A549 treated with AZD9567 at 1 μM for 4 hours (cell line): Measurements from ENCODE around the gene ITLN2. TPM values are rescaled to one million over a fixed set of nuclear protein-coding genes. Genes with fewer than 3 reads are reported as not detected.

Source experiments
- total RNA-seq: library from RNA; stranded (reverse); fragments of 200-300 nt; extraction: Qiagen RNA extraction; gene quantifications from 5 replicates; pipeline ENCODE4 v1.2.3, GENCODE V29; 2022; ENCODE audit not compliant: insufficient read depth

Gene ITLN2
- total RNA-seq: 0.21 to 0.57 TPM (median 0.42 TPM) in 4 of 5 replicates, not detected in the other

GRCh38 chr1:160954158-160955104 is at the start of gene ITLN2:
ITLN2 (minus strand) TSS chr1:160954809; CDS start chr1:160954741, 68 bp downstream.

Other genes with a start within 250 kb of the ITLN2 start
- not detected in 5 replicates for gene CD48, start 243.0 kb downstream of the ITLN2 start, total RNA-seq
- gene SLAMF7, start 215.6 kb downstream of the ITLN2 start, total RNA-seq: 1.2 to 3.1 TPM (median 1.8 TPM) in 5 replicates
- 0.06 to 0.13 TPM (median 0.10 TPM) in 4 of 5 replicates, not detected in the other for gene LY9, start 158.6 kb downstream of the ITLN2 start, total RNA-seq
- not detected in 5 replicates for gene CD244, start 91.9 kb downstream of the ITLN2 start, total RNA-seq
- not detected in 5 replicates for gene ITLN1, start 69.6 kb downstream of the ITLN2 start, total RNA-seq
- gene F11R, start 66.3 kb upstream of the ITLN2 start, total RNA-seq: 42.6 to 53.0 TPM (median 51.4 TPM) in 5 replicates
- 0.21 to 0.50 TPM (median 0.36 TPM) in 4 of 5 replicates, not detected in the other for gene TSTD1, start 84.2 kb upstream of the ITLN2 start, total RNA-seq
- 44.7 to 50.9 TPM (median 49.1 TPM) in 5 replicates for gene USF1, start 91.2 kb upstream of the ITLN2 start, total RNA-seq
- gene ARHGAP30, start 115.1 kb upstream of the ITLN2 start, total RNA-seq: 0.05 to 0.11 TPM (median 0.09 TPM) in 4 of 5 replicates, not detected in the other
- 0.82 to 1.6 TPM (median 1.5 TPM) in 5 replicates for gene NECTIN4, start 134.7 kb upstream of the ITLN2 start, total RNA-seq
- gene KLHDC9, start 143.6 kb upstream of the ITLN2 start, total RNA-seq: 1.3 to 3.0 TPM (median 1.7 TPM) in 4 of 5 replicates, not detected in the other
- 104 to 114 TPM (median 107 TPM) in 5 replicates for gene PFDN2, start 163.2 kb upstream of the ITLN2 start, total RNA-seq
- 19.5 to 32.3 TPM (median 30.3 TPM) in 5 replicates for gene NIT1, start 163.3 kb upstream of the ITLN2 start, total RNA-seq
- gene DEDD, start 177.9 kb upstream of the ITLN2 start, total RNA-seq: 26.9 to 31.1 TPM (median 29.9 TPM) in 5 replicates
- gene UFC1, start 199.2 kb upstream of the ITLN2 start, total RNA-seq: 83.6 to 117 TPM (median 85.0 TPM) in 5 replicates
- 20.4 to 25.2 TPM (median 21.7 TPM) in 5 replicates for gene USP21, start 204.7 kb upstream of the ITLN2 start, total RNA-seq
- 13.4 to 18.9 TPM (median 16.2 TPM) in 5 replicates for gene PPOX, start 211.6 kb upstream of the ITLN2 start, total RNA-seq
- gene B4GALT3, start 222.7 kb upstream of the ITLN2 start, total RNA-seq: 20.0 to 28.4 TPM (median 27.3 TPM) in 5 replicates
- gene ADAMTS4, start 244.2 kb upstream of the ITLN2 start, total RNA-seq: 0.01 to 0.03 TPM in 2 of 5 replicates, not detected in the others
- gene NDUFS2, start 247.6 kb upstream of the ITLN2 start, total RNA-seq: 76.0 to 87.5 TPM (median 80.1 TPM) in 5 replicates